Panc1 (cell line): ENCODE data around the gene ATP5MC2. TPM values are rescaled to one million over a fixed set of nuclear protein-coding genes. Genes with fewer than 3 reads are reported as not detected.

Experiments
- ATAC-seq: fragments of 200-7000 bp; cut with Tn5 transposase; 2 replicates; pipeline ENCODE4 v1.9.1; 2020; ENCODE audit warnings: mild to moderate bottlenecking, moderate library complexity
- BruUV-seq: library from RNA; stranded (reverse); fragments of 400-500 nt; replicated peaks from 2 replicates; lab custom pipeline; 2021; lab: Mats Ljungman, UMichigan
- CTCF ChIA-PET: fragments of 300-600 bp; sonication (Branson Sonifier 250); formaldehyde crosslinking; loops from one replicate; lab custom pipeline; 2022; ENCODE audit warnings: antibody characterized with exemption; lab: Charles Lee
- POLR2A ChIA-PET: fragments of 300-600 bp; sonication (Branson Sonifier 250); formaldehyde crosslinking; loops from one replicate; lab custom pipeline; 2022; ENCODE audit warnings: antibody characterized with exemption; lab: Charles Lee
- DNase-seq: peaks from one replicate; pipeline ENCODE4 v3.0.0-alpha.2; 2010; ENCODE audit warnings: low read depth, low spot score
- H3K27ac ChIP-seq: 2 replicates; pipeline ENCODE4 v1.5.1; 2011; ENCODE audit warnings: mild to moderate bottlenecking, low read length, inconsistent platforms
- H3K27me3 ChIP-seq: fragments of 200-500 bp; sonication (Bioruptor generic); 2 replicates; pipeline ENCODE4 v1.6.0; 2014; ENCODE audit warnings: low read length, inconsistent platforms; ENCODE audit not compliant: control insufficient read depth, insufficient read depth
- H3K36me3 ChIP-seq: fragments of 200-500 bp; sonication (Bioruptor generic); 2 replicates; pipeline ENCODE4 v1.5.1; 2014; ENCODE audit warnings: inconsistent platforms, mild to moderate bottlenecking, low read length, moderate library complexity; ENCODE audit not compliant: control insufficient read depth, insufficient read depth
- H3K4me1 ChIP-seq: 2 replicates; pipeline ENCODE4 v1.5.1; 2011; ENCODE audit warnings: inconsistent platforms, mild to moderate bottlenecking, low read length, moderate library complexity; ENCODE audit not compliant: control insufficient read depth, insufficient read depth
- H3K4me3 ChIP-seq, 2 experiments: 2 replicates each; pipeline ENCODE4 v1.5.1; 2011 to 2012; ENCODE audit warnings: low read depth in 2 of 2, low read length in 2 of 2, mild to moderate bottlenecking in 2 of 2, inconsistent platforms in 1 of 2, moderate library complexity in 1 of 2
- H3K9me3 ChIP-seq: fragments of 200-500 bp; sonication (Bioruptor generic); 2 replicates; pipeline ENCODE4 v1.5.1; 2014; ENCODE audit warnings: low read depth, mild to moderate bottlenecking, inconsistent platforms, low read length, moderate library complexity; ENCODE audit not compliant: control insufficient read depth, insufficient read depth
- CTCF ChIP-seq: fragments of 450-650 bp; IDR thresholded peaks from 2 replicates; pipeline ENCODE4 v1.5.1; 2017; ENCODE audit warnings: mild to moderate bottlenecking
- POLR2AphosphoS5 ChIP-seq: IDR thresholded peaks from 2 replicates; pipeline ENCODE4 v1.6.1; 2012; ENCODE audit warnings: mild to moderate bottlenecking, low read depth, low read length, moderate library complexity
- SIN3A ChIP-seq: IDR thresholded peaks from 2 replicates; pipeline ENCODE4 v1.6.1; 2012; ENCODE audit warnings: low read depth, mild to moderate bottlenecking, low read length, moderate library complexity, borderline replicate concordance; ENCODE audit not compliant: insufficient read depth
- TCF7L2 ChIP-seq: IDR thresholded peaks from 2 replicates; pipeline ENCODE4 v1.6.1; 2011; ENCODE audit warnings: mild to moderate bottlenecking, low read depth, low read length, inconsistent platforms
- in situ Hi-C: cut with HindIII; loops from 2 replicates; pipeline ENCODE4 v1.10.0; 2016; ENCODE audit warnings: low sequenced_read_pairs, low pct_unique_long_range_greater_than_20kb
- intact Hi-C: fragments of 100-400 bp; cut with micrococcal nuclease; formaldehyde crosslinking; loops from one replicate; pipeline ENCODE4 v1.10.0; 2022; ENCODE audit not compliant: unreplicated experiment
- total RNA-seq: library from RNA; stranded (reverse); gene quantifications from one replicate; pipeline ENCODE4 v1.2.1, GENCODE V29; 2021; ENCODE audit not compliant: unreplicated experiment
- TF ChIP-seq, protein P1 (sequence below), 2 experiments: IDR thresholded peaks; 2 replicates each; pipeline ENCODE4 v1.6.1; 2011 to 2012; ENCODE audit warnings: low read depth in 2 of 2, control low read depth in 1 of 2, low read length in 1 of 2, mild to moderate bottlenecking in 1 of 2, moderate library complexity in 1 of 2; ENCODE audit not compliant: insufficient read depth in 1 of 2

The ATP5MC2 gene
- total RNA-seq, 1 experiment from 2014 or later: 290 TPM

DNA sequence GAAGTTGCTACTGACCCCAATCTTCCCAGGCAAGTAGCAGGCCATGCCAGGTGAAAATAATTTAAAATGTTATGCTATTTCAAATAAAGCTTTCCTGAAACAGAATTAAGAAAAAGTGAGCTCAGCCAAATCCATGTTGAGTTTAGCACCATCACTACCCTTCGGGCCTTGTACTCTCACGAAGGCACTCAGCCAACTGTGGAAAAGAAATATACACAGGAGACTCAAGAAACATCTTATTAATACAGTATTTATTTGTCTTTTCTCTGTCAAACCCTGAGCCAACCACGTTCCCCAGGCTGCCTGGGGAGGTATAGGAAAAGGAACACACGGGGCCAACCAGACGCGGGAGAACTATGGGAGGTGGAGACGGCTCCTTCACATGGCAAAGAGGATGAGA is 10.9 kb downstream of the ATP5MC2 start:
- Histone ChIP-seq H3K4me3 (no peak overlapping the region), H3K9me3 (no peaks in the 10 kb centered on the region), H3K36me3 (peaks cover 3% of the 10 kb centered on the region; the same call in 1 of the 2 replicates), H3K27me3 (no peaks in the 10 kb centered on the region), H3K4me1 (peaks cover 5% of the 10 kb centered on the region), H3K27ac (no peak overlapping the region)
- BruUV-seq: no TSS peak
- in situ Hi-C loops (no loop called here), intact Hi-C loops (no loop called here)
- CTCF ChIA-PET: no interaction called here
- DNase-seq: no peak
- ATAC-seq: no peak
- POLR2A ChIA-PET: no interaction called here
- TF ChIP-seq CTCF: no peak
- no peak for TF ChIP-seq POLR2AphosphoS5
- no peak for TF ChIP-seq TCF7L2
- TF ChIP-seq SIN3A: no peak
- TF ChIP-seq, protein P1, sequence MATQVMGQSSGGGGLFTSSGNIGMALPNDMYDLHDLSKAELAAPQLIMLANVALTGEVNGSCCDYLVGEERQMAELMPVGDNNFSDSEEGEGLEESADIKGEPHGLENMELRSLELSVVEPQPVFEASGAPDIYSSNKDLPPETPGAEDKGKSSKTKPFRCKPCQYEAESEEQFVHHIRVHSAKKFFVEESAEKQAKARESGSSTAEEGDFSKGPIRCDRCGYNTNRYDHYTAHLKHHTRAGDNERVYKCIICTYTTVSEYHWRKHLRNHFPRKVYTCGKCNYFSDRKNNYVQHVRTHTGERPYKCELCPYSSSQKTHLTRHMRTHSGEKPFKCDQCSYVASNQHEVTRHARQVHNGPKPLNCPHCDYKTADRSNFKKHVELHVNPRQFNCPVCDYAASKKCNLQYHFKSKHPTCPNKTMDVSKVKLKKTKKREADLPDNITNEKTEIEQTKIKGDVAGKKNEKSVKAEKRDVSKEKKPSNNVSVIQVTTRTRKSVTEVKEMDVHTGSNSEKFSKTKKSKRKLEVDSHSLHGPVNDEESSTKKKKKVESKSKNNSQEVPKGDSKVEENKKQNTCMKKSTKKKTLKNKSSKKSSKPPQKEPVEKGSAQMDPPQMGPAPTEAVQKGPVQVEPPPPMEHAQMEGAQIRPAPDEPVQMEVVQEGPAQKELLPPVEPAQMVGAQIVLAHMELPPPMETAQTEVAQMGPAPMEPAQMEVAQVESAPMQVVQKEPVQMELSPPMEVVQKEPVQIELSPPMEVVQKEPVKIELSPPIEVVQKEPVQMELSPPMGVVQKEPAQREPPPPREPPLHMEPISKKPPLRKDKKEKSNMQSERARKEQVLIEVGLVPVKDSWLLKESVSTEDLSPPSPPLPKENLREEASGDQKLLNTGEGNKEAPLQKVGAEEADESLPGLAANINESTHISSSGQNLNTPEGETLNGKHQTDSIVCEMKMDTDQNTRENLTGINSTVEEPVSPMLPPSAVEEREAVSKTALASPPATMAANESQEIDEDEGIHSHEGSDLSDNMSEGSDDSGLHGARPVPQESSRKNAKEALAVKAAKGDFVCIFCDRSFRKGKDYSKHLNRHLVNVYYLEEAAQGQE (IDR thresholded peaks at IDR 0.05; ENCODE audit: insufficient read depth in 1 of 2, low read depth in 2 of 2, low read length in 1 of 2): no peak

GRCh38 chr12:53664191-53664590 is 11.7 kb downstream of the ATP5MC2 start:
- CTCF ChIA-PET: no interaction called here
- H3K36me3 ChIP-seq: peaks cover 2% of the 10 kb centered on the region; the same call in 1 of the 2 replicates
- ATAC-seq (no peak), DNase-seq (no peak)
- no TSS peak for BruUV-seq
- H3K4me3 ChIP-seq: no peak overlapping the region
- in situ Hi-C loops: no loop called here
- no peaks in the 10 kb centered on the region for H3K27me3 ChIP-seq
- H3K27ac ChIP-seq: no peak overlapping the region
- intact Hi-C loops: no loop called here
- POLR2A ChIA-PET: no interaction called here
- TF ChIP-seq POLR2AphosphoS5: no peak
- no peak for TF ChIP-seq TCF7L2
- TF ChIP-seq SIN3A: no peak
- no peak for TF ChIP-seq CTCF
- TF ChIP-seq, protein P1 (IDR thresholded peaks at IDR 0.05; ENCODE audit: insufficient read depth in 1 of 2, low read depth in 2 of 2, low read length in 1 of 2): no peak
- no peaks in the 10 kb centered on the region for H3K9me3 ChIP-seq
- peaks cover 13% of the 10 kb centered on the region for H3K4me1 ChIP-seq
